ENCODE measurements around the gene GALNT1.
"Not testable (repeated sequence)": the region's sequence is repeated elsewhere in the genome, so short reads cannot be mapped to it uniquely, and the experiment has no call there.

DNA sequence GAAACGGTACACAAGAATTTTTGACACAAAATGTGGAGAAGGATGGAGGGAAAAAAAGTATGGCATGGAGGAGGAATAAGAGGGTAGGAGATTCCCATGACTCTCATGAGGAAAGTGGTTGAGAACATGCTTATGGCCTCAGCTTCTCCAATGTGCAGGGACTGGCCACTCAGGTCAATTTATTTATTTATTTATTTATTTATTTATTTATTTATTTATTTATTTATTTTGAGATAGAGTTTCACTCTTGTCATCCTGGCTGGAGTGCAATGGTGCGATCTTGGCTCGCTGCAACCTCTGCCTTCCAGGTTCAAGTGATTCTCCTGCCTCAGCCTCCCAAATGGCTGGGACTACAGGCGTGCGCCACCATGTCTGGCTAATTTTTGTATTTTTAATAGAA, 26.0 kb upstream of the GALNT1 start:
- not testable (repeated sequence) for TF ChIP-seq MAX (IDR thresholded peaks at IDR 0.05; ENCODE audit: low read depth, low read length); CTCF (IDR thresholded peaks at IDR 0.05; ENCODE audit: low read depth, low read length); POLR2A (IDR thresholded peaks at IDR 0.05; ENCODE audit: extremely low read depth, insufficient read length)
